Activated CD4-positive, alpha-beta T cell treated with anti-CD3 and anti-CD28 coated beads for 4 hours (primary cell): ENCODE data around the gene KLF5.

ENCODE experiments used
- DNase-seq, 2 donors: peaks; one replicate each; pipeline ENCODE4 v3.0.0-alpha.2; 2020

Gene KLF5

DNA sequence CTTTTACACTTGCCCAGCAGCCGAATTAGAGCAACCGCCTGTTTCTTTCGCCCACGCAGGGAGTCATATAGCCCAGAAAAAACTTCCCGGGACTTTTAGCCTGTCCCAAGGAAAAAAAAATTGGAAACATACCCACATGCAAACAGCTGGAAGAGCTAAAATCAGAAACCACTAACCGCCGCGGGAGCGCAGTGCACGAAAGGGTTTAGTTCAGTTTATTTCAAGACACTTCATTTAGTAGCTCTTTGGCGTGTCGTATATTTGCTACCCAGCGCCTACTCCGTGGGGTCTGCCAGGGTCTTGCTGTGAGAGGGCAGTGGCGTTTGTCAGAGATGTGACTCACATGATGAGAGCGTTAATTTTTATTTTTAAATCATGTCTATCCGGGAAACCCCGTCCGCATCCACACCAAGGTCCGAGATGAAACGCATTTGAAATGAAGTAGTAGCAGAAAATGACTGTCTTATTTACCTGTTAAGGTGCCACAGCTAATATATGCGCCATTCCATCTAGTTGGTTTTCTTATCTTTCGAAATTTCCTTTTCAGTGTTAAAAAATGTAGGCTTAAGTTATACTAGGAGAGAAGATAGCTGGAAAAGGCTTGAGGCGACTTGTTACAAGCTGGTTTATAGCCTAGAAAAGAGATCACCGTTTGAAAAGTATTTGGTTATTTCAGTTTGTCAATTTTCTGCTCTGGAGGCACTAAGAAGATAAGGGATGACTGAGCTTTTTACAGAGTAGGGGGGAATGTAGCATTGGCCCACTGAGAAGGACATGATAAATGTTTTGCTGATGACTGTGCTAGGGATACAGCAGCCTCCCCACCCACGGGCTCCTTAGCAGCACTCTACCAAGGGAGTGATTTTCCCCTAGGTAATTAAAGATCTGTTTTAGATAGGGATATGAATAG, 1.7 kb downstream of the KLF5 start:
- DNase-seq: peak in 1 of 2 donors; percentile 2

DNA sequence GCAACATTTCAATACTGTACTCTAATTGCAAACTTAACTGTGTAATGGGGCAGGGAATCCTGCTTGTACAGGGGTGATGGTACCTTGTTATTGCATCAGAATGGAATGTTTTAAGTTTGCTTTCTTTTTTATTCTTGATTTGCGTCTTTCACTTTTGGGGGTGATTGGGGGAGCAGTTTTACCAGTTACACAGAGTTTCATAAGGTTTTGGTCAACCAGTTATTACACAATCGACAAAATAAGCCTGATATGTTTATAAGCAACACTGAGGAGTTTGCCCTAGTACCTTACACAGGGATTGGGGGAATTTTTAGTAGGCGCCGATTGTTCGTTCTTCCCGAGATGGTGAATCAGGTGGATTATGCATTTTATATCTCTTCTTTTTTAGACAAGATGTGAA, 2.7 kb downstream of the KLF5 start:
- no peak for DNase-seq

- no peak for DNase-seq
These were observed 3.1 kb downstream of the KLF5 start for GRCh38 chr13:73061876-73062275.

DNA sequence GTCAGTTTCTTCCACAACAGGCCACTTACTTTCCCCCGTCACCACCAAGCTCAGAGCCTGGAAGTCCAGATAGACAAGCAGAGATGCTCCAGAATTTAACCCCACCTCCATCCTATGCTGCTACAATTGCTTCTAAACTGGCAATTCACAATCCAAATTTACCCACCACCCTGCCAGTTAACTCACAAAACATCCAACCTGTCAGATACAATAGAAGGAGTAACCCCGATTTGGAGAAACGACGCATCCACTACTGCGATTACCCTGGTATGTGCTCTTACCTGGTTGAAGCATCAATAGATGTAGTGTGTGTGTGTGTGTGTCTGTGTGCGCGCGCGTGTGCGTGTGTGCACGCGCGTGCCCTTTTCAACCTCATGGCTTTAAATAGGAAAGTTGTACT, 3.7 kb downstream of the KLF5 start:
- DNase-seq: no peak

DNA sequence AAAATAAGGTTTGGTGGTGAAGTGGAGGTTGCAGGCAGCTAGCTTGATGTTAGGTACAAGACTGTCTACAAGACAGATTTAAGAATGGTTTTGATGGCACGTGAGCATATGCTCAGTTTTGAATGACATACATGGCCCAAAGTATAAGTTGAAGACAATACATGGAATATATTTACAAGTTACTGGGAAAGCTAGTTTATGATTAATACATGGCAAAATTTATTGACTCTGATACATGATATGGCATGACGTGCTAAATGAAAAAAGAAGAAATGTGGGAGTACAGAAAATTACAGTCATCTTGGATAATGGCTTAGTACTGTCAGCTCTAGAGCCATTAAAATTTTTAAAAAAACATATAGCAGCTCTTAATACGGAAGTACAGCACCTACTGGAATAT, 4.4 kb downstream of the KLF5 start:
- DNase-seq: no peak

DNA sequence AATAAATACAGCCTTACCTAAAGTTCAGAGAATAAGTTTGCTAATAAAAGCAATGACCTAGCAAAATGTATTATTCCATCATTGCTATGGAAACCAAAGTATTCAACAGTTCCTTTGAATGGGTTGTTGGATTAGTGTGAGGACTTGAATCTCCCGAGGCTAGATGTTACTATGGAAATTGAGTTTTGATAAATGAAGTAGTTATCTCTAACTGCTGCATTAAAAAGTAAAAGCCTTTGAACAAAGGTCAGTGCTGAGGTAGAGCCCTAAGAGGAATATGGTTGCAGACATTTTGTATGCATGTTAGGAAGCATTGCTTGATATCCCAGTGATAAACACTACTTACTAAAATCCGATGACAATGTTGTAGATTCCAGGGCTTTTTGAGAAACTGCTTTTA, 6.2 kb downstream of the KLF5 start:
- no peak for DNase-seq

- DNase-seq: no peak
These were observed 7.0 kb downstream of the KLF5 start for GRCh38 chr13:73065665-73066340.

DNA sequence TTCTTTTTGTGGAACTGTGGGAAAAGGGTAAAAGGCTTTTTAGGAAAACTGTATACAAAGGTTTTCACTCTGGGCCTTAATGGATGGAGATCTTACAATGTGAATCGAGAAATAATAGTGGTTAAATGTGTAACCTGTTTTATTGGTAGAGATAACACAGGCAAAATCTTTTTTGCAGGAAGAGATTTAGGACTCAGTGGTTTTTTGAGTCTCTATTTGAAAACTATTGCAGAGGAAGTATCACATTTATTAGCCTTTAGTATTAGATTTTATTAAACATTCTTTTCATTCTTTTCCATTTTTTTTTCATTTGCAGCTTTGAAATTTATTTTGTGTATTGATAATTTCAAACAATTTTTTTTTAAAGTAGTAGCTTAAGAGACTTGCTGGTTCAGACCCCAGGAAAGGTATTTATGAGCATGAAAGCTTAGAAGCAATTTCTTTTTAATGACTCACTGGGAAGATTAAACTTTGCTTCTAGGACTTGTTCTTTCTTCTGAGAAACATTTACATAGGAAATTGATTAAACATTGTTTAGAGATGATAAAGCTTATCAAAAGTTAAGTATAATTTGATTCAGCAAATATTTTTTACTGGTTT, 10.5 kb downstream of the KLF5 start:
- DNase-seq: no peak

GRCh38 chr13:73070451-73071098, 11.8 kb downstream of the KLF5 start:
- DNase-seq: no peak

DNA sequence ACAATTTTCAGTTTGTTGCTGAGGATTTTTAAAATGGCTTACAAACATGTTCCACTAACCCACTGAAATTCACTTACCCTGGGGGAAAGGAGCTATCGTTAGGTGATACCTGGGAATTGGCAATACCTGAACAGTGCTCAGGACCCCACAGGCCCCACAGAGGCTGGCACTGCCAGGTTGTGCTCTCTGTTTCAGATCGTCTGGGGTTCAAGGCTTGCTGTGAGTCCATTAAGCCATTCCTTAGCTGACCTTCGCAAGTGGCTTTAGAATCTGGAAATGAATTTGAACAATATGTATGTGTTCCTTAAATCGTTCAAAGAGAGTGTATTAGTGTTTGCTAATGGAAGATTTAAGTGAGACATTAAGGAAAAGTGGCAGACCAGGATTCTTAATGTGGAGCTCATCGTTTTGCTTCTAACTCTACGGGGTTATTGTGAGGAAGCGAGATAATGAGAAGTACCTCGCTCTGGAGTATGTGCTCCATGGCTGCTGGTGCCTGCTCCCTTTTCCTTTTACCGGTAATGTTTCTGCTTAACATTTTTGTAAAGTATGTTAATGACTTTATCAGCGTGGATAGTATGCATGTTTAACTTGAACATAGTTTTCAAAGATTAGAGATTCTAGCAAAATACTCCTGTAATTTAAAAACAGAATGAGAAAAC, 13.6 kb downstream of the KLF5 start:
- DNase-seq: no peak

GRCh38 chr13:73073050-73073449, 14.2 kb downstream of the KLF5 start:
- no peak for DNase-seq

DNA sequence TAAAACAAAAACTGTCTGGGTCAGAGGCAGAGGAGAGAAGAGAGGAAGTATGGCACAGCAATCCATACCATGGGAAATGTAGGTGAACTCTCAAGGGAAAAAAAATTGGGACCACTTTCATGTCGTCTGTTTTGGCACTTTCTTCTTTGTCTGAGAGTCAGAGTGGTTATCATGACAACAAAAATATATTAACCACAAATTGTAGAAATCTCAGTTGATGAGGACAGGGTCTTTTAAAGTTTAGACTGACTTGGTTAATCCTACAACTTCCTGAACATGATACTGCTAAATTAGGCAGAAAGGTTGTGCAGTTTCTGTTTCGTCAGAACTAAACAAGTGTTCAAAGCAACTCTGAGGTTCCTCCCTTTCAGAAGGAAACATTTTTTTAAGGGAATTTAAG, 15.2 kb downstream of the KLF5 start:
- DNase-seq: no peak

GRCh38 chr13:73074926-73075325, 16.1 kb downstream of the KLF5 start:
- DNase-seq: no peak

GRCh38 chr13:73075546-73075945, 16.7 kb downstream of the KLF5 start:
- no peak for DNase-seq

DNA sequence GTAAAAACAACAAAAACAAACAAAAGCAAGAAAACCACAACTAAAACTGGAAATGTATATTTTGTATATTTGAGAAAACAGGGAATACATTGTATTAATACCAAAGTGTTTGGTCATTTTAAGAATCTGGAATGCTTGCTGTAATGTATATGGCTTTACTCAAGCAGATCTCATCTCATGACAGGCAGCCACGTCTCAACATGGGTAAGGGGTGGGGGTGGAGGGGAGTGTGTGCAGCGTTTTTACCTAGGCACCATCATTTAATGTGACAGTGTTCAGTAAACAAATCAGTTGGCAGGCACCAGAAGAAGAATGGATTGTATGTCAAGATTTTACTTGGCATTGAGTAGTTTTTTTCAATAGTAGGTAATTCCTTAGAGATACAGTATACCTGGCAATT, 17.1 kb downstream of the KLF5 start:
- no peak for DNase-seq

- no peak for DNase-seq
These were observed 19.1 kb downstream of the KLF5 start for GRCh38 chr13:73077865-73078264.

DNA sequence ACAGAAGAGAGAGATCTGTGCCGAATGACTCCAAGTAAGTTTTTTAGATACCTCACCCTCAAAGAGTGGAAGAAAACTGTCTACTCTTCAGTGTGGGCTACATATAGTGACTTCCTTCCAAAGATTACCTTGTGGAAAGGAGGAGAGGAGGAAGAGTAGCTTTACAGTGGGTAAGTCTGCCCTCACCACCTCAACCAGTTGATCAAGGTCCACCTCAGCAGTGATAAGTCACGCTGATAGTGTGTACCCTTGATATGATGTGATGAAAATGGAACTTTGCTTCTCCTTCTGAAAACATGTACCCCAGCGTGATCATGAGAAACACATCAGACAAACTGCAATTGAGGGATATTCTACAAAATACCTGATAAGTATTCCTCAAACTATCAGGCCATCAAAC, 20.6 kb downstream of the KLF5 start:
- no peak for DNase-seq

DNA sequence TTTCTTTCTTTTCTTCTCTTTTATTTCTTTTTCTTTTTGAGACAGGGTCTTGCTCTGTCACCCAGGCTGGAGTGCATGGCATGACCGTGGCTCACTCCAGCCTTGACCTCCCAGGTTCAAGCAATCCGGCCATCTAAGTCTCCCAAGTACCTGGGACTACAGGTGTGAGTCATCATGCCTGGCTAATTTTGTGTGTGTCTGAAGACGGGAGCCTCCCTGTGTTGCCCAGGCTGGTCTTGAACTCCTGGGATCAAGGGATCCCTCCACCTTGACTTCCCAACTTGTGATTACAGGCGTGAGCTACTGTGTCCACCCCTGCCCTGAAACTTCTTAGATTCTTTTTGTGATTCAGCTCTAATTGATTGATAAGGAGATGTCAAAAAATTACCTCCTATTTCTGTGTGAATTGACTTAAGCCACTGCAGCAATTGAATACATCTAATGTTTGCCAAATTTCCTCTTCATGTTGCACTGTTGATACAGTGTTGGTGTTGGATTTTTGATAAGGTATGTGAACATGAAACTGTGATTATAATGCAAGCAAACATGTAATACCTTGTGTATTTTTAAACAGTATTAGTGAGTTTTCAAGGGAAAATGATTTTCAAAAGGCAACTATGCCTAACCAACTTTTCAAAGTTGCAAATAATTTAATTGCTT, 22.6 kb downstream of the KLF5 start:
- DNase-seq: no peak

GRCh38 chr13:73082471-73082870, 23.7 kb downstream of the KLF5 start:
- no peak for DNase-seq

DNA sequence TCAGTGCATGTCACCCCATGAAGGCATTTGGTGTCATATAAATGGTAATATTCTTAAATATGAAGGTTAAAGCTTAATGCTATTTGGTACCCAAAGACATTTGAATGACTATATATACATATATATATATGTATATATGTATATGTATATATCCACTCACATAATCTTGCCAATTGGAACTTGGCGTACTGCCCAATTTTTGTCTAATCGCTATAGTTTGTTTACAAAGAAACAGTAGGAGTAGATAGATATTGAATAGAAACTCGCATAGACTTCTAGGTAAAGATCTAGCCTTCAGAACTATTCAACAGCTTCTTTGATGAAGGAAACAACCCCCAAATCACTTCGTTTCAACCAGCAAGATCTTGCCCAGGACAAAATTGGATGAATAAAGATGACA, 24.1 kb downstream of the KLF5 start:
- no peak for DNase-seq

DNA sequence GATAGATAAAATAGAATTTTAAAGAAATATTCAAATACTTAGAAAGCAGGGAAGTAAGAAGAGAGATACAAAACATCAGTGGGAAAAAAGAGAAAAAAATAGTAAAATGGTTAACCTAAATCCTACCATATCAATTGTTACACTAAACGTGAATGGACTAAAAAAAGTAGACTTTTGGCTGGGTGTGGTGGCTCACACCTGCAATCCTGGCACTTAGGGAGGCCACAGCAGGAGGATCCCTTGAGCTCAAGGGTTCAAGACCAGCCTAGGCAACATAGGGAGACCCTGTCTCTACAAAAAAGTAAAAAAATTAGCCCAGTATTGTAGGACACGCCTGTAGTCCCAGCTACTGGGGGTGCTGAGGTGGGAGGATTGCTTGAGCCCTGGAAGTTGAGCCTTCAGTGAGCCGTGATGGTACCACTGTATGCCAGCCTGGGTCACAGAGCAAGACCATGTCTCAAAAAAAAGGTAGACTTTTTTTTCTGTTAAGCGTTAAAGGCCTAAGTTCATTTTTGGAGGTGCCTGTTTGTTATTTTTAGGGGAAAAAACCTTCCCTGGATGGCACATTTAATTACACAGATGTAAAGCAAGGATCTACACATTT, 29.6 kb downstream of the KLF5 start:
- no peak for DNase-seq

GRCh38 chr13:73089213-73089612, 30.4 kb downstream of the KLF5 start:
- DNase-seq: no peak
